Measurements from ENCODE around the gene TNNC2. TPM values are rescaled to one million over a fixed set of nuclear protein-coding genes. Genes with fewer than 3 reads are reported as not detected.

Gene TNNC2
- total and polyA plus RNA-seq, 2 of the 8 experiments (the other 6 are each of a cell fraction or from before 2014, with no cell fraction given) = 5.7 to 7.6 TPM

GRCh38 chr20:45822857-45823256 is 4.3 kb downstream of the TNNC2 start (continued):
- TF ChIP-seq CBX5 (IDR thresholded peaks at IDR 0.05; ENCODE audit: low read depth, low read length) (no peak), SP4 (IDR thresholded peaks at IDR 0.05; ENCODE audit: low read length) (no peak), POLR2AphosphoS5 (IDR thresholded peaks at IDR 0.05; ENCODE audit: low read depth, low read length) (no peak)

Data from H1 (cell line).